HCT116 (cell line): ENCODE results near the gene NUP153. TPM values are rescaled to one million over a fixed set of nuclear protein-coding genes. Genes with fewer than 3 reads are reported as not detected.

Experiments used
- ATAC-seq: fragments of 200-7000 bp; cut with Tn5 transposase; 2 replicates; pipeline ENCODE4 v1.9.1; 2020; ENCODE audit warnings: mild to moderate bottlenecking, moderate library complexity
- BruUV-seq: library from RNA; stranded (reverse); fragments of 400-500 nt; replicated peaks from 2 replicates; lab custom pipeline; 2021; lab: Mats Ljungman, UMichigan
- CTCF ChIA-PET: fragments of 300-600 bp; sonication (Branson Sonifier 250); formaldehyde crosslinking; loops from one replicate; lab custom pipeline; 2021; ENCODE audit warnings: antibody characterized with exemption; lab: Charles Lee
- POLR2A ChIA-PET: fragments of 300-600, 350-600 bp; sonication (Branson Sonifier 250); formaldehyde crosslinking; loops from one replicate; lab custom pipeline; 2021; ENCODE audit warnings: antibody characterized with exemption; lab: Charles Lee
- RAD21 ChIA-PET, 2 experiments: fragments of 300-600 bp; sonication (Branson Sonifier 250); formaldehyde crosslinking; loops; one replicate each; lab custom pipeline; 2023; ENCODE audit warnings: low total read pairs in 2 of 2; ENCODE audit not compliant: uncharacterized antibody in 2 of 2, unreplicated experiment in 2 of 2, low non-redundant PET in 1 of 2; lab: Charles Lee
- DNase-seq: peaks from one replicate; pipeline ENCODE4 v3.0.0-alpha.2; 2010; ENCODE audit warnings: low read depth, low spot score
- H2AFZ ChIP-seq: fragments of 200-600 bp; shearing (Covaris generic), sonication (generic); 2 replicates; pipeline ENCODE4 v1.6.1; 2017; ENCODE audit warnings: low read depth, mixed run types, mixed read lengths, antibody characterized with exemption, low read length; ENCODE audit not compliant: poor library complexity, severe bottlenecking
- H3K27ac ChIP-seq: 2 replicates; pipeline ENCODE4 v1.5.1; 2012; ENCODE audit warnings: low read depth, low read length
- H3K27me3 ChIP-seq: fragments of 200-600 bp; sonication (generic); 2 replicates; pipeline ENCODE4 v1.6.1; 2016; ENCODE audit warnings: mixed run types, low read length, mixed read lengths; ENCODE audit not compliant: insufficient read depth
- H3K36me3 ChIP-seq, 2 experiments: fragments of 200-500 bp in 1 of 2; fragments of 200-600 bp in 1 of 2; sonication (Bioruptor generic) in 1 of 2; sonication (generic) in 1 of 2; 2 replicates each; pipeline versions ENCODE4 v1.5.1 to v1.6.1; 2014 to 2016; ENCODE audit warnings: low read length in 2 of 2, inconsistent platforms in 1 of 2, mixed read lengths in 1 of 2, mixed run types in 1 of 2; ENCODE audit not compliant: insufficient read depth in 2 of 2, control insufficient read depth in 1 of 2
- H3K4me1 ChIP-seq, 2 experiments: fragments of 200-600 bp in 1 of 2; sonication (generic) in 1 of 2; 2 replicates each; pipeline versions ENCODE4 v1.5.1 to v1.6.1; 2012 to 2017; ENCODE audit warnings: low read length in 2 of 2, inconsistent platforms in 1 of 2, mild to moderate bottlenecking in 1 of 2, mixed read lengths in 1 of 2, mixed run types in 1 of 2, moderate library complexity in 1 of 2; ENCODE audit not compliant: insufficient read depth in 2 of 2, control insufficient read depth in 1 of 2
- H3K4me2 ChIP-seq: fragments of 200-600 bp; sonication (generic); 2 replicates; pipeline ENCODE4 v1.6.1; 2017; ENCODE audit warnings: mixed run types, low read length, mixed read lengths
- H3K4me3 ChIP-seq, 2 experiments: fragments of 200-600 bp in 1 of 2; sonication (generic) in 1 of 2; replicated peaks in 1 of 2; 2 replicates each; pipeline ENCODE4 v1.5.1; 2011 to 2016; ENCODE audit warnings: low read length in 2 of 2, control low read depth in 1 of 2, low read depth in 1 of 2, mild to moderate bottlenecking in 1 of 2, mixed read lengths in 1 of 2, mixed run types in 1 of 2
- H3K79me2 ChIP-seq: fragments of 200-600 bp; sonication (generic); 2 replicates; pipeline ENCODE4 v1.6.1; 2017; ENCODE audit warnings: mild to moderate bottlenecking, mixed run types, low read length, moderate library complexity, mixed read lengths; ENCODE audit not compliant: insufficient read depth
- H3K9ac ChIP-seq: fragments of 200-600 bp; sonication (generic); 2 replicates; pipeline ENCODE4 v1.6.1; 2016; ENCODE audit warnings: low read length, mixed read lengths
- H3K9me2 ChIP-seq: fragments of 200-600 bp; sonication (generic), shearing (Covaris generic); 2 replicates; pipeline ENCODE4 v1.6.1; 2017; ENCODE audit warnings: mixed run types, mild to moderate bottlenecking, moderate library complexity; ENCODE audit not compliant: insufficient read depth
- H3K9me3 ChIP-seq, 2 experiments: fragments of 200-500 bp in 1 of 2; fragments of 200-600 bp in 1 of 2; sonication (Bioruptor generic) in 1 of 2; sonication (generic) in 1 of 2; 2 replicates each; pipeline ENCODE4 v1.6.1; 2014 to 2017; ENCODE audit warnings: low read length in 2 of 2, mixed read lengths in 2 of 2, inconsistent platforms in 1 of 2, low read depth in 1 of 2, mild to moderate bottlenecking in 1 of 2, mixed run types in 1 of 2, moderate library complexity in 1 of 2; ENCODE audit not compliant: control insufficient read depth in 1 of 2, insufficient read depth in 1 of 2
- H4K20me1 ChIP-seq: fragments of 200-600 bp; sonication (generic), shearing (Covaris generic); 2 replicates; pipeline ENCODE4 v1.6.1; 2017; ENCODE audit warnings: mixed run types, mild to moderate bottlenecking, moderate library complexity; ENCODE audit not compliant: insufficient read depth
- EGR1 ChIP-seq: IDR thresholded peaks from 2 replicates; pipeline ENCODE4 v1.6.1; 2012; ENCODE audit warnings: low read depth
- ELF1 ChIP-seq: IDR thresholded peaks from 2 replicates; pipeline ENCODE4 v1.6.1; 2012; ENCODE audit warnings: low read depth, borderline replicate concordance
- EZH2 ChIP-seq: fragments of 200-600 bp; sonication (generic); IDR thresholded peaks from 2 replicates; pipeline ENCODE4 v1.6.1; 2017; ENCODE audit warnings: antibody characterized with exemption, mixed run types
- FOSL1 ChIP-seq: IDR thresholded peaks from 2 replicates; pipeline ENCODE4 v1.6.1; 2012; ENCODE audit warnings: low read depth
- JUND ChIP-seq: IDR thresholded peaks from 2 replicates; pipeline ENCODE4 v1.6.1; 2012
- POLR2A ChIP-seq: IDR thresholded peaks from 2 replicates; pipeline ENCODE4 v1.7.0; 2011; ENCODE audit warnings: borderline replicate concordance; ENCODE audit not compliant: insufficient read depth, insufficient read length; ENCODE audit errors: extremely low read depth
- RAD21 ChIP-seq: IDR thresholded peaks from 2 replicates; pipeline ENCODE4 v1.6.1; 2012; ENCODE audit warnings: low read depth, mild to moderate bottlenecking
- SIN3A ChIP-seq: IDR thresholded peaks from 2 replicates; pipeline ENCODE4 v1.6.1; 2012; ENCODE audit warnings: low read depth
- SP1 ChIP-seq: IDR thresholded peaks from 2 replicates; pipeline ENCODE4 v1.6.1; 2012; ENCODE audit warnings: low read depth
- SRF ChIP-seq: IDR thresholded peaks from 2 replicates; pipeline ENCODE4 v1.6.1; 2012; ENCODE audit warnings: low read depth
- TCF7L2 ChIP-seq: IDR thresholded peaks from 2 replicates; pipeline ENCODE4 v1.7.0; 2011; ENCODE audit warnings: borderline replicate concordance, inconsistent platforms; ENCODE audit not compliant: insufficient read depth, insufficient read length; ENCODE audit errors: extremely low read depth
- YY1 ChIP-seq: IDR thresholded peaks from 2 replicates; pipeline ENCODE4 v1.6.1; 2011; ENCODE audit warnings: low read length, low read depth, moderate library complexity, mild to moderate bottlenecking; ENCODE audit not compliant: insufficient replicate concordance; ENCODE audit errors: extremely low read depth
- ZFX ChIP-seq: fragments of 450-650 bp; IDR thresholded peaks from 2 replicates; pipeline ENCODE4 v1.6.1; 2017
- ZNF274 ChIP-seq: fragments of 200-500 bp; sonication (Bioruptor generic); IDR thresholded peaks from 2 replicates; pipeline ENCODE4 v1.6.1; 2014; ENCODE audit warnings: mild to moderate bottlenecking, low read depth, low read length, inconsistent platforms
- intact Hi-C: fragments of 100-400 bp; cut with micrococcal nuclease; formaldehyde crosslinking; loops from 2 replicates; pipeline ENCODE4 v1.10.0; 2022
- total RNA-seq: library from RNA; stranded (reverse); gene quantifications from one replicate; pipeline ENCODE4 v1.2.1, GENCODE V29; 2021; ENCODE audit not compliant: unreplicated experiment
- TF ChIP-seq, protein P1 (sequence below): IDR thresholded peaks from 2 replicates; pipeline ENCODE4 v1.6.1; 2012
- TF ChIP-seq, protein P2 (sequence below), 3 experiments: fragments of 200-600 bp in 1 of 3; sonication (generic) in 1 of 3; IDR thresholded peaks in 2 of 3; conservative IDR thresholded peaks in 1 of 3; 2 replicates each; pipeline ENCODE4 v1.5.1; 2012 to 2017; ENCODE audit warnings: low read depth in 2 of 3, low read length in 2 of 3, antibody characterized with exemption in 1 of 3, borderline replicate concordance in 1 of 3, control low read depth in 1 of 3, mild to moderate bottlenecking in 1 of 3, mixed read lengths in 1 of 3, mixed run types in 1 of 3, moderate library complexity in 1 of 3; ENCODE audit not compliant: insufficient read depth in 1 of 3
- TF ChIP-seq, protein P3 (sequence below): IDR thresholded peaks from 2 replicates; pipeline ENCODE4 v1.6.1; 2012

The NUP153 gene
- total RNA-seq, 1 experiment from 2014 or later = 51.6 TPM

DNA sequence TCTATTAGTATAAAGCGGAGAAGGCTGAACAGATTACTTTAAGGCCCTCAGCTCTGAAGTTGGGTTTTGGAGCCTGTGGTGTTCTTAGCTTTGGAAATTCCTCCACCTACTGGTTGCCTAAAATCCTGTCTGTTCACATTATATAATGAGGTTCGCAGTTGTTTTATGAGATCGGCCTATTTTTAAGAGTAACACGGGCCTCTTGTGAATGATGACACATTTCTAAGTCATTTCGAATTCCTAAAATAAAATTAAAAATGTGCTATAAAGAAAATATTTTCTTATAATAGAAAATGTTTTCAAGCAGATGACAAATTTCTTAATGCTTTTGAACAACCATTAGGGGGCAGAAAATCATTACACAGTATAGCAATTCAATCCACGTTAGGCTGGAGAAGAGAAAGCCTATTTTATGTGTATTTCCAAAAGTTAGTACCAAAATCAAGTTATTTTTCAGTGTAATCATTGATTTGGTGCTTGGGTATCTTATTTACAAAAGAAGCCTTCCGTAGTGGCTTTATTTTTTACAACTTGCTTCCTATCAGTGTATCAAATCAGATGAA, 122.4 kb downstream of the NUP153 start:
- Histone ChIP-seq H3K27ac (no peak overlapping the region), H3K4me2 (peak overlapping the region; percentile 5; the same call in 1 of the 2 replicates), H3K79me2 (no peaks in the 10 kb centered on the region), H3K4me1 (peaks cover 4 to 12% of the 10 kb centered on the region in 2 experiments; a peak in 3 of 4 replicates), H3K9ac (no peak overlapping the region), H4K20me1 (no peaks in the 10 kb centered on the region), H3K9me2 (no peaks in the 10 kb centered on the region), H3K36me3 (no peaks in the 10 kb centered on the region), H3K9me3 (no peaks in the 10 kb centered on the region), H3K27me3 (no peaks in the 10 kb centered on the region), H3K4me3 (no peak overlapping the region), H2AFZ (peak overlapping the region; percentile 80)
- peak; percentile 72 for ATAC-seq
- no TSS peak for BruUV-seq
- CTCF ChIA-PET = interaction anchor here (0.6 to 1.7 kb wide), 15 partner anchors 9 to 428 kb away, joined by 3 to 18 read pairs (median 4); no protein-coding TSS in a partner anchor
- RAD21 ChIA-PET = interaction anchor here (0.6 to 0.7 kb wide), 2 partner anchors 79 to 428 kb away, joined by 3 to 4 read pairs; no protein-coding TSS in a partner anchor
- intact Hi-C loops = loop anchor here (1.0 to 10.0 kb wide), 5 partner anchors 220 to 918 kb away; no protein-coding TSS in a partner anchor
- POLR2A ChIA-PET = no interaction called here
- peak; percentile 66 for DNase-seq
- TF ChIP-seq TCF7L2 (no peak), YY1 (peak; percentile 33), EZH2 (no peak), ZFX (no peak), SP1 (no peak), ELF1 (no peak), POLR2A (no peak), EGR1 (no peak; the same call in 1 of the 2 replicates), SIN3A (no peak; the same call in 1 of the 2 replicates), JUND (no peak), ZNF274 (no peak), FOSL1 (no peak), RAD21 (peak; percentile 91), SRF (no peak)
- TF ChIP-seq, protein P1, sequence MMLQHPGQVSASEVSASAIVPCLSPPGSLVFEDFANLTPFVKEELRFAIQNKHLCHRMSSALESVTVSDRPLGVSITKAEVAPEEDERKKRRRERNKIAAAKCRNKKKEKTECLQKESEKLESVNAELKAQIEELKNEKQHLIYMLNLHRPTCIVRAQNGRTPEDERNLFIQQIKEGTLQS = no peak
- TF ChIP-seq, protein P2, sequence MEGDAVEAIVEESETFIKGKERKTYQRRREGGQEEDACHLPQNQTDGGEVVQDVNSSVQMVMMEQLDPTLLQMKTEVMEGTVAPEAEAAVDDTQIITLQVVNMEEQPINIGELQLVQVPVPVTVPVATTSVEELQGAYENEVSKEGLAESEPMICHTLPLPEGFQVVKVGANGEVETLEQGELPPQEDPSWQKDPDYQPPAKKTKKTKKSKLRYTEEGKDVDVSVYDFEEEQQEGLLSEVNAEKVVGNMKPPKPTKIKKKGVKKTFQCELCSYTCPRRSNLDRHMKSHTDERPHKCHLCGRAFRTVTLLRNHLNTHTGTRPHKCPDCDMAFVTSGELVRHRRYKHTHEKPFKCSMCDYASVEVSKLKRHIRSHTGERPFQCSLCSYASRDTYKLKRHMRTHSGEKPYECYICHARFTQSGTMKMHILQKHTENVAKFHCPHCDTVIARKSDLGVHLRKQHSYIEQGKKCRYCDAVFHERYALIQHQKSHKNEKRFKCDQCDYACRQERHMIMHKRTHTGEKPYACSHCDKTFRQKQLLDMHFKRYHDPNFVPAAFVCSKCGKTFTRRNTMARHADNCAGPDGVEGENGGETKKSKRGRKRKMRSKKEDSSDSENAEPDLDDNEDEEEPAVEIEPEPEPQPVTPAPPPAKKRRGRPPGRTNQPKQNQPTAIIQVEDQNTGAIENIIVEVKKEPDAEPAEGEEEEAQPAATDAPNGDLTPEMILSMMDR (IDR thresholded peaks at IDR 0.05 in 2 of 3, conservative IDR thresholded peaks at IDR 0.05 in 1 of 3; ENCODE audit: borderline replicate concordance in 1 of 3, insufficient read depth in 1 of 3, low read depth in 2 of 3, low read length in 2 of 3) = peak; percentile 57 to 99 (median 75)
- TF ChIP-seq, protein P3, sequence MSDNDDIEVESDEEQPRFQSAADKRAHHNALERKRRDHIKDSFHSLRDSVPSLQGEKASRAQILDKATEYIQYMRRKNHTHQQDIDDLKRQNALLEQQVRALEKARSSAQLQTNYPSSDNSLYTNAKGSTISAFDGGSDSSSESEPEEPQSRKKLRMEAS = no peak
